HepG2 (cell line): ENCODE data around the gene GSKIP. TPM values are rescaled to one million over a fixed set of nuclear protein-coding genes. Genes with fewer than 3 reads are reported as not detected.

ENCODE experiments used
- ATAC-seq: fragments of 200-7000 bp; cut with Tn5 transposase; 3 replicates; pipeline ENCODE4 v1.9.1; 2020; ENCODE audit warnings: mild to moderate bottlenecking, moderate library complexity
- BruUV-seq: library from RNA; stranded (reverse); fragments of 400-500 nt; replicated peaks from 2 replicates; lab custom pipeline; 2021; lab: Mats Ljungman, UMichigan
- CTCF ChIA-PET: fragments of 300-600 bp; formaldehyde crosslinking; extraction: SDS; loops from one replicate; lab custom pipeline; 2021; ENCODE audit warnings: low total read pairs, inconsistent platforms, low intra/inter-chr PET ratio; lab: Yijun Ruan, JAX
- POLR2A ChIA-PET: fragments of 350-600 bp; sonication (Branson Sonifier 250); formaldehyde crosslinking; loops from one replicate; lab custom pipeline; 2020; ENCODE audit warnings: antibody characterized with exemption, inconsistent platforms; lab: Yijun Ruan, JAX
- DNase-seq: peaks from one replicate; pipeline ENCODE4 v3.0.0-alpha.2; 2015; ENCODE audit warnings: low spot score
- FAIRE-seq: peaks from 3 replicates; lab custom pipeline; 2011; peaks lifted over from hg19 to GRCh38; lab: Jason Lieb, UNC
- H2AFZ ChIP-seq: one replicate; pipeline ENCODE4 v1.6.1; 2011; ENCODE audit warnings: low read length, inconsistent platforms
- H3K27ac ChIP-seq: fragments of 300-600 bp; 3 replicates; pipeline ENCODE4 v1.8.0; 2011; ENCODE audit warnings: mixed run types, mild to moderate bottlenecking, mixed read lengths, low read length, inconsistent platforms; ENCODE audit not compliant: insufficient read depth; ENCODE audit errors: extremely low read length
- H3K27me3 ChIP-seq, 2 experiments: fragments of 200-600 bp in 1 of 2; 2 replicates in 1 of 2; 3 replicates in 1 of 2; pipeline versions ENCODE4 v1.6.0 to v1.8.0; 2011; ENCODE audit warnings: low read length in 2 of 2, mild to moderate bottlenecking in 2 of 2, moderate library complexity in 2 of 2, inconsistent platforms in 1 of 2; ENCODE audit not compliant: insufficient read depth in 2 of 2, control insufficient read depth in 1 of 2
- H3K36me3 ChIP-seq, 2 experiments: fragments of 200-600 bp in 1 of 2; replicated peaks in 1 of 2; 2 replicates in 1 of 2; 3 replicates in 1 of 2; pipeline versions ENCODE4 v1.5.1 to v1.8.0; 2011; ENCODE audit warnings: low read length in 2 of 2, inconsistent platforms in 1 of 2; ENCODE audit not compliant: insufficient read depth in 2 of 2, control insufficient read depth in 1 of 2
- H3K4me1 ChIP-seq: 2 replicates; pipeline ENCODE4 v1.5.1; 2012; ENCODE audit warnings: low read length, inconsistent platforms; ENCODE audit not compliant: insufficient read depth
- H3K4me2 ChIP-seq: 2 replicates; pipeline ENCODE4 v1.6.0; 2011; ENCODE audit warnings: low read depth, low read length, inconsistent platforms
- H3K4me3 ChIP-seq, 3 experiments: fragments of 200-600 bp in 1 of 3; sonication (generic), shearing (Covaris generic) in 1 of 3; replicated peaks in 1 of 3; 2 replicates each; pipeline ENCODE4 v1.5.1; 2011 to 2016; ENCODE audit warnings: low read length in 3 of 3, inconsistent platforms in 2 of 3, low read depth in 2 of 3, mild to moderate bottlenecking in 2 of 3, control low read depth in 1 of 3, mixed read lengths in 1 of 3; ENCODE audit not compliant: insufficient read depth in 1 of 3
- H3K79me2 ChIP-seq: one replicate; pipeline ENCODE4 v1.6.1; 2011; ENCODE audit warnings: low read length, inconsistent platforms; ENCODE audit not compliant: insufficient read depth
- H3K9ac ChIP-seq: 2 replicates; pipeline ENCODE4 v1.6.0; 2011; ENCODE audit warnings: mild to moderate bottlenecking, low read depth, low read length, inconsistent platforms; ENCODE audit not compliant: insufficient read depth
- H3K9me3 ChIP-seq: 2 replicates; pipeline ENCODE4 v1.5.1; 2012; ENCODE audit warnings: mild to moderate bottlenecking, low read length
- H4K20me1 ChIP-seq: 2 replicates; pipeline ENCODE4 v1.6.0; 2011; ENCODE audit warnings: inconsistent platforms, mild to moderate bottlenecking, low read length, moderate library complexity; ENCODE audit not compliant: insufficient read depth
- ARNT ChIP-seq: fragments of 450-650 bp; IDR thresholded peaks from 2 replicates; pipeline ENCODE4 v1.6.1; 2017
- HDAC6 ChIP-seq: fragments of 200-600 bp; sonication (generic); IDR thresholded peaks from 2 replicates; pipeline ENCODE4 v1.7.0; 2017; ENCODE audit warnings: mild to moderate bottlenecking, antibody characterized with exemption, low read length, low read depth
- NRL ChIP-seq: sonication (generic); formaldehyde crosslinking; IDR thresholded peaks from 2 replicates; pipeline ENCODE4 v1.5.0; 2020; ENCODE audit warnings: missing genetic modification reagents, mild to moderate bottlenecking, moderate library complexity, borderline replicate concordance
- PLRG1 ChIP-seq: fragments of 450-650 bp; conservative IDR thresholded peaks from 2 replicates; pipeline ENCODE4 v1.6.1; 2016
- RBM39 ChIP-seq: fragments of 200-400 bp; formaldehyde crosslinking; IDR thresholded peaks from one replicate; pipeline ENCODE4 v1.6.1; 2018; ENCODE audit warnings: antibody characterized with exemption, mild to moderate bottlenecking, low read depth, low read length; ENCODE audit not compliant: poor library complexity, severe bottlenecking
- RFXANK ChIP-seq: IDR thresholded peaks from 2 replicates; pipeline ENCODE4 v1.6.1; 2016
- RXRA ChIP-seq: sonication (generic); formaldehyde crosslinking; IDR thresholded peaks from 2 replicates; pipeline ENCODE4 v1.5.1; 2020; ENCODE audit warnings: missing genetic modification reagents
- TAF15 ChIP-seq: fragments of 200-400 bp; formaldehyde crosslinking; IDR thresholded peaks from one replicate; pipeline ENCODE4 v1.6.1; 2018; ENCODE audit warnings: mild to moderate bottlenecking, low read depth, low read length; ENCODE audit not compliant: poor library complexity, severe bottlenecking
- TBX3 ChIP-seq: fragments of 450-650 bp; IDR thresholded peaks from 2 replicates; pipeline ENCODE4 v1.6.1; 2017; ENCODE audit warnings: antibody characterized with exemption, mild to moderate bottlenecking, inconsistent platforms, borderline replicate concordance
- ZBTB7A ChIP-seq: sonication (generic); formaldehyde crosslinking; IDR thresholded peaks from 2 replicates; pipeline ENCODE4 v1.8.0; 2022; ENCODE audit warnings: mild to moderate bottlenecking, missing genetic modification reagents
- ZNF773 ChIP-seq: sonication (generic); formaldehyde crosslinking; IDR thresholded peaks from 2 replicates; pipeline ENCODE4 v1.4.0; 2020; ENCODE audit warnings: missing genetic modification reagents, borderline replicate concordance
- WGBS: methylation state at CpG from one replicate; pipeline ENCODE4 v1.1.6; 2017; ENCODE audit warnings: low lambda C conversion rate; 5-methylcytosine and 5-hydroxymethylcytosine counted together
- in situ Hi-C: cut with HindIII; loops from 2 replicates; pipeline ENCODE4 v1.10.0; 2017; ENCODE audit warnings: low pct_unique_long_range_greater_than_20kb; ENCODE audit not compliant: extremely low pct_ligation_motif_present
- intact Hi-C: fragments of 100-400 bp; cut with micrococcal nuclease; formaldehyde crosslinking; loops from one replicate; pipeline ENCODE4 v1.10.0; 2022; ENCODE audit not compliant: unreplicated experiment
- polyA plus RNA-seq, 8 experiments: library from polyadenylated mRNA; depleted of rRNA in 3 of 8; stranded (reverse) in 7 of 8; unstranded in 1 of 8; fragments of >200 nt; fragmentation: Illumina TruSeq in 4 of 8; extraction: Trizol in 4 of 8; gene quantifications; 2 replicates each; pipeline versions ENCODE4 v1.2.1 to v1.2.3, GENCODE V29; 2011 to 2016; ENCODE audit warnings: low read depth in 4 of 8, missing spikeins in 1 of 8, mixed read lengths in 1 of 8; ENCODE audit not compliant: insufficient read depth in 1 of 8
- total RNA-seq, 5 experiments: library from RNA; depleted of rRNA; stranded (reverse); fragments of >200 nt; fragmentation: Illumina TruSeq; extraction: Trizol; gene quantifications; 2 replicates each; pipeline ENCODE4 v1.2.3, GENCODE V29; 2016; ENCODE audit warnings: low read depth in 1 of 5
- TF ChIP-seq, protein P1 (sequence below): sonication (generic); formaldehyde crosslinking; IDR thresholded peaks from 2 replicates; pipeline ENCODE4 v1.4.0; 2020; ENCODE audit warnings: missing genetic modification reagents
- TF ChIP-seq, protein P2 (sequence below): sonication (generic); formaldehyde crosslinking; IDR thresholded peaks from 2 replicates; pipeline ENCODE4 v1.4.0; 2020; ENCODE audit warnings: missing genetic modification reagents

Gene GSKIP
- total and polyA plus RNA-seq, 2 of the 13 experiments (the other 11 are each of a cell fraction or from before 2014, with no cell fraction given): 12.5 to 27.3 TPM

DNA sequence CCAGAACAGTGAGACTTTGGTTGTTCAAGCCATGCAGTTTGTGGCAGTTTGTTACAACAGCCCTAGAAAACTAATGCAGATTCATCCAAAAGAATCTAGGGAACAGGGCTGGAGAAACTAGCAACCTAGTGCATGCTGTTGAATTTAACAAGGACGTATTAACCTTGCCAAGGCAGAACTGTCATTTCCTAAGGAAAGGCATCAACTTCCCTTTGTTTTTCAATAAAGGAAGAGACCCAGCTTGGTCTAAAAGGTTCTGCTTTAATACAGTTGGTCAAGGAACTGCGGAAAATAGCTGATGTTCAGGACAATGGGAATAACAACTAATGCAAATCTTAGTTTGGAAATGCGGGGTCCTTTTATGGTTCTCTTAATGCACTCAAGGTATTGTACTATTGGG, 40.1 kb downstream of the GSKIP start:
- Histone ChIP-seq H3K36me3 (no peaks in the 10 kb centered on the region), H3K27me3 (no peaks in the 10 kb centered on the region; a peak in 1 of 5 replicates), H4K20me1 (no peaks in the 10 kb centered on the region), H3K27ac (no peak overlapping the region), H2AFZ (no peak overlapping the region), H3K4me2 (no peak overlapping the region), H3K9me3 (no peaks in the 10 kb centered on the region), H3K9ac (no peak overlapping the region), H3K4me3 (no peak overlapping the region), H3K79me2 (no peaks in the 10 kb centered on the region), H3K4me1 (0 out of 2 replicates have a peak, but pooled peaks cover under 1% of the 10 kb centered on the region)
- DNase-seq (no peak), FAIRE-seq (no peak), ATAC-seq (no peak)
- WGBS: 64% methylated on average over 3 of the region's 3 CpGs
- no TSS peak for BruUV-seq
- intact Hi-C loops (no loop called here), in situ Hi-C loops (no loop called here)
- TF ChIP-seq NRL (CRISPR knock-in tag) (no peak), ZBTB7A (no peak)
- TF ChIP-seq, protein P1, sequence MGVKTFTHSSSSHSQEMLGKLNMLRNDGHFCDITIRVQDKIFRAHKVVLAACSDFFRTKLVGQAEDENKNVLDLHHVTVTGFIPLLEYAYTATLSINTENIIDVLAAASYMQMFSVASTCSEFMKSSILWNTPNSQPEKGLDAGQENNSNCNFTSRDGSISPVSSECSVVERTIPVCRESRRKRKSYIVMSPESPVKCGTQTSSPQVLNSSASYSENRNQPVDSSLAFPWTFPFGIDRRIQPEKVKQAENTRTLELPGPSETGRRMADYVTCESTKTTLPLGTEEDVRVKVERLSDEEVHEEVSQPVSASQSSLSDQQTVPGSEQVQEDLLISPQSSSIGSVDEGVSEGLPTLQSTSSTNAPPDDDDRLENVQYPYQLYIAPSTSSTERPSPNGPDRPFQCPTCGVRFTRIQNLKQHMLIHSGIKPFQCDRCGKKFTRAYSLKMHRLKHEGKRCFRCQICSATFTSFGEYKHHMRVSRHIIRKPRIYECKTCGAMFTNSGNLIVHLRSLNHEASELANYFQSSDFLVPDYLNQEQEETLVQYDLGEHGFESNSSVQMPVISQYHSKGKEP (CRISPR knock-in tag): no peak
- ChIA-PET CTCF (no interaction called here), POLR2A (no interaction called here)

DNA sequence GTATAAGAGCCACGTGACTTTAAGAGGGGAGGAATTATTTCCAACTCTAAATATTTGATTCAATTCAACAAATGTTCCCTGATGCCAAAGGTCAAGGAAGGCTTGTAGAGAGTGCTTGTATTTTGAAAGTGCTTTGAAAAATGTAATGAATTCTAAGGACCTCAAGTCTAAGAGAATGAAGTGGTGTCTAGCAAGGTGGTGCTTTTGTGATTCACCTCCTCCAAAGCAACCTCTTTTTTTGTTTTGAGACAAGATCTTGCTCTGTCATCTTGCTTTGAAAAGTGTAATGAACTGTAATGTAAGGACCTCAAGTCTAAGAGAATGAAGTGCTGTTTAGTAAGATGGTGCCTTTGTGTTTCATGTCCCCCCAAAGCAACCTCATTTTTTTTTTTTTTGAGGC, 42.4 kb downstream of the GSKIP start:
- ATAC-seq (no peak), DNase-seq (no peak), FAIRE-seq (no peak)
- Histone ChIP-seq H3K36me3 (no peaks in the 10 kb centered on the region), H3K9me3 (no peaks in the 10 kb centered on the region), H4K20me1 (no peaks in the 10 kb centered on the region), H3K9ac (no peak overlapping the region), H3K79me2 (no peaks in the 10 kb centered on the region), H3K4me3 (no peak overlapping the region), H3K4me1 (peaks cover 23% of the 10 kb centered on the region), H3K27me3 (no peaks in the 10 kb centered on the region; a peak in 1 of 5 replicates), H2AFZ (no peak overlapping the region), H3K27ac (no peak overlapping the region), H3K4me2 (no peak overlapping the region)
- POLR2A ChIA-PET: no interaction called here
- in situ Hi-C loops (no loop called here), intact Hi-C loops (no loop called here)
- no TSS peak for BruUV-seq
- WGBS: 7% methylated on average over 1 of the region's 1 CpG
- CTCF ChIA-PET: no interaction called here
- no peak for TF ChIP-seq PLRG1
- no peak for TF ChIP-seq TBX3
- TF ChIP-seq TAF15: no peak
- no peak for TF ChIP-seq RFXANK (CRISPR knock-in tag)
- no peak for TF ChIP-seq HDAC6
- no peak for TF ChIP-seq ARNT
- TF ChIP-seq, protein P2, sequence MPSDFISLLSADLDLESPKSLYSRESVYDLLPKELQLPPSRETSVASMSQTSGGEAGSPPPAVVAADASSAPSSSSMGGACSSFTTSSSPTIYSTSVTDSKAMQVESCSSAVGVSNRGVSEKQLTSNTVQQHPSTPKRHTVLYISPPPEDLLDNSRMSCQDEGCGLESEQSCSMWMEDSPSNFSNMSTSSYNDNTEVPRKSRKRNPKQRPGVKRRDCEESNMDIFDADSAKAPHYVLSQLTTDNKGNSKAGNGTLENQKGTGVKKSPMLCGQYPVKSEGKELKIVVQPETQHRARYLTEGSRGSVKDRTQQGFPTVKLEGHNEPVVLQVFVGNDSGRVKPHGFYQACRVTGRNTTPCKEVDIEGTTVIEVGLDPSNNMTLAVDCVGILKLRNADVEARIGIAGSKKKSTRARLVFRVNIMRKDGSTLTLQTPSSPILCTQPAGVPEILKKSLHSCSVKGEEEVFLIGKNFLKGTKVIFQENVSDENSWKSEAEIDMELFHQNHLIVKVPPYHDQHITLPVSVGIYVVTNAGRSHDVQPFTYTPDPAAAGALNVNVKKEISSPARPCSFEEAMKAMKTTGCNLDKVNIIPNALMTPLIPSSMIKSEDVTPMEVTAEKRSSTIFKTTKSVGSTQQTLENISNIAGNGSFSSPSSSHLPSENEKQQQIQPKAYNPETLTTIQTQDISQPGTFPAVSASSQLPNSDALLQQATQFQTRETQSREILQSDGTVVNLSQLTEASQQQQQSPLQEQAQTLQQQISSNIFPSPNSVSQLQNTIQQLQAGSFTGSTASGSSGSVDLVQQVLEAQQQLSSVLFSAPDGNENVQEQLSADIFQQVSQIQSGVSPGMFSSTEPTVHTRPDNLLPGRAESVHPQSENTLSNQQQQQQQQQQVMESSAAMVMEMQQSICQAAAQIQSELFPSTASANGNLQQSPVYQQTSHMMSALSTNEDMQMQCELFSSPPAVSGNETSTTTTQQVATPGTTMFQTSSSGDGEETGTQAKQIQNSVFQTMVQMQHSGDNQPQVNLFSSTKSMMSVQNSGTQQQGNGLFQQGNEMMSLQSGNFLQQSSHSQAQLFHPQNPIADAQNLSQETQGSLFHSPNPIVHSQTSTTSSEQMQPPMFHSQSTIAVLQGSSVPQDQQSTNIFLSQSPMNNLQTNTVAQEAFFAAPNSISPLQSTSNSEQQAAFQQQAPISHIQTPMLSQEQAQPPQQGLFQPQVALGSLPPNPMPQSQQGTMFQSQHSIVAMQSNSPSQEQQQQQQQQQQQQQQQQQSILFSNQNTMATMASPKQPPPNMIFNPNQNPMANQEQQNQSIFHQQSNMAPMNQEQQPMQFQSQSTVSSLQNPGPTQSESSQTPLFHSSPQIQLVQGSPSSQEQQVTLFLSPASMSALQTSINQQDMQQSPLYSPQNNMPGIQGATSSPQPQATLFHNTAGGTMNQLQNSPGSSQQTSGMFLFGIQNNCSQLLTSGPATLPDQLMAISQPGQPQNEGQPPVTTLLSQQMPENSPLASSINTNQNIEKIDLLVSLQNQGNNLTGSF: no peak
- no peak for TF ChIP-seq ZNF773 (CRISPR knock-in tag)
- no peak for TF ChIP-seq RBM39
- TF ChIP-seq RXRA (CRISPR knock-in tag): no peak
